ENCODE results near the gene SV2C. TPM values are rescaled to one million over a fixed set of nuclear protein-coding genes. Genes with fewer than 3 reads are reported as not detected.
A peak's percentile ranks its signal among the peaks of the same experiment; 100 is the strongest.

The SV2C gene
- total and polyA plus RNA-seq, 9 donors, result under 0.01 to 0.09 (median 0.03) TPM; not detected in 1

GRCh38 chr5:76342474-76342873 is 259.3 kb downstream of the SV2C start:
- WGBS (ENCODE audit: insufficient coverage), result no CpG with 5 or more reads among the region's 1 CpG
- no peaks in the 10 kb centered on the region for H3K27me3 ChIP-seq (ENCODE audit: control insufficient read depth, insufficient read depth, low read length)
- no peak overlapping the region for H3K4me3 ChIP-seq (ENCODE audit: low read length)
- H3K4me1 ChIP-seq (ENCODE audit: control insufficient read depth, insufficient read depth, low read length), result peaks cover 2% of the 10 kb centered on the region
- H3K36me3 ChIP-seq (ENCODE audit: control insufficient read depth, insufficient read depth, low read length), result no peaks in the 10 kb centered on the region
- DNase-seq, result no peak
- H3K27ac ChIP-seq (ENCODE audit: low read length), result no peak overlapping the region
- no peaks in the 10 kb centered on the region for H3K9me3 ChIP-seq (replicated peaks; ENCODE audit: control insufficient read depth, low read depth, low read length)

GRCh38 chr5:76345582-76345981 is 262.4 kb downstream of the SV2C start:
- no peak for DNase-seq
- no peaks in the 10 kb centered on the region for H3K36me3 ChIP-seq (ENCODE audit: control insufficient read depth, insufficient read depth, low read length)
- no peak overlapping the region for H3K4me3 ChIP-seq (ENCODE audit: low read length)
- no peaks in the 10 kb centered on the region for H3K27me3 ChIP-seq (ENCODE audit: control insufficient read depth, insufficient read depth, low read length)
- H3K9me3 ChIP-seq (replicated peaks; ENCODE audit: control insufficient read depth, low read depth, low read length), result no peaks in the 10 kb centered on the region
- no peaks in the 10 kb centered on the region for H3K4me1 ChIP-seq (ENCODE audit: control insufficient read depth, insufficient read depth, low read length)
- 92% methylated on average over 1 of the region's 1 CpG for WGBS (ENCODE audit: insufficient coverage)
- H3K27ac ChIP-seq (ENCODE audit: low read length), result no peak overlapping the region

DNA sequence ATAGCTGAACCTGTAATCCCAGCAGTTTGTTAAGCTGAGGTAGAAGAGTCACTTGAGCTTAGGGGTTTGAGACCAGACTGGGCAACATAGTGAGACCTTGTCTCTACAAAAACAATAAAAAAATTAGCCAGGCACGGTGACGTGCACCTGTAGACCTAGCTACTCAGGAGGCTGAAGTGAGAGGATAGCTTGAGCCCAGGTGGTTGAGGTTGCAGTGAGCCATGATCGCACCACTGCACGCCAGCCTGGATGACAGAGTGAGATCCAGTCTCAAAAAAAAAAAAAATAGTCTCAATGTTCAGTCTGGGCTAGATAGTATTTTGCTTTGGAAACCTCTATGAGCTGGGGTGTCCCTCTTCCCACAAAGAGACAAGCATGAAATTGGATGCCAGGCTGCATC is 268.0 kb downstream of the SV2C start:
- DNase-seq, result no peak
- Histone ChIP-seq H3K27ac (ENCODE audit: low read length) (no peak overlapping the region), H3K36me3 (ENCODE audit: control insufficient read depth, insufficient read depth, low read length) (no peaks in the 10 kb centered on the region), H3K4me1 (ENCODE audit: control insufficient read depth, insufficient read depth, low read length) (no peaks in the 10 kb centered on the region), H3K4me3 (ENCODE audit: low read length) (no peak overlapping the region), H3K9me3 (replicated peaks; ENCODE audit: control insufficient read depth, low read depth, low read length) (no peaks in the 10 kb centered on the region), H3K27me3 (ENCODE audit: control insufficient read depth, insufficient read depth, low read length) (no peaks in the 10 kb centered on the region)
- 80% methylated on average over 1 of the region's 4 CpGs for WGBS (ENCODE audit: insufficient coverage)

GRCh38 chr5:76351577-76351976 is 268.4 kb downstream of the SV2C start:
- Histone ChIP-seq H3K4me3 (ENCODE audit: low read length) (no peak overlapping the region), H3K36me3 (ENCODE audit: control insufficient read depth, insufficient read depth, low read length) (no peaks in the 10 kb centered on the region), H3K27me3 (ENCODE audit: control insufficient read depth, insufficient read depth, low read length) (no peaks in the 10 kb centered on the region), H3K9me3 (replicated peaks; ENCODE audit: control insufficient read depth, low read depth, low read length) (no peaks in the 10 kb centered on the region), H3K27ac (ENCODE audit: low read length) (no peak overlapping the region), H3K4me1 (ENCODE audit: control insufficient read depth, insufficient read depth, low read length) (no peaks in the 10 kb centered on the region)
- no peak for DNase-seq
- WGBS (ENCODE audit: insufficient coverage), result 77% methylated on average over 6 of the region's 8 CpGs

- no peak overlapping the region for H3K27ac ChIP-seq (ENCODE audit: low read length)
- H3K36me3 ChIP-seq (ENCODE audit: control insufficient read depth, insufficient read depth, low read length), result no peaks in the 10 kb centered on the region
- DNase-seq, result no peak
- 77% methylated on average over 3 of the region's 5 CpGs for WGBS (ENCODE audit: insufficient coverage)
- no peaks in the 10 kb centered on the region for H3K27me3 ChIP-seq (ENCODE audit: control insufficient read depth, insufficient read depth, low read length)
- H3K4me1 ChIP-seq (ENCODE audit: control insufficient read depth, insufficient read depth, low read length), result no peaks in the 10 kb centered on the region
- H3K9me3 ChIP-seq (replicated peaks; ENCODE audit: control insufficient read depth, low read depth, low read length), result no peaks in the 10 kb centered on the region
- no peak overlapping the region for H3K4me3 ChIP-seq (ENCODE audit: low read length)
Measured at GRCh38 chr5:76356887-76357286, 273.7 kb downstream of the SV2C start.

DNA sequence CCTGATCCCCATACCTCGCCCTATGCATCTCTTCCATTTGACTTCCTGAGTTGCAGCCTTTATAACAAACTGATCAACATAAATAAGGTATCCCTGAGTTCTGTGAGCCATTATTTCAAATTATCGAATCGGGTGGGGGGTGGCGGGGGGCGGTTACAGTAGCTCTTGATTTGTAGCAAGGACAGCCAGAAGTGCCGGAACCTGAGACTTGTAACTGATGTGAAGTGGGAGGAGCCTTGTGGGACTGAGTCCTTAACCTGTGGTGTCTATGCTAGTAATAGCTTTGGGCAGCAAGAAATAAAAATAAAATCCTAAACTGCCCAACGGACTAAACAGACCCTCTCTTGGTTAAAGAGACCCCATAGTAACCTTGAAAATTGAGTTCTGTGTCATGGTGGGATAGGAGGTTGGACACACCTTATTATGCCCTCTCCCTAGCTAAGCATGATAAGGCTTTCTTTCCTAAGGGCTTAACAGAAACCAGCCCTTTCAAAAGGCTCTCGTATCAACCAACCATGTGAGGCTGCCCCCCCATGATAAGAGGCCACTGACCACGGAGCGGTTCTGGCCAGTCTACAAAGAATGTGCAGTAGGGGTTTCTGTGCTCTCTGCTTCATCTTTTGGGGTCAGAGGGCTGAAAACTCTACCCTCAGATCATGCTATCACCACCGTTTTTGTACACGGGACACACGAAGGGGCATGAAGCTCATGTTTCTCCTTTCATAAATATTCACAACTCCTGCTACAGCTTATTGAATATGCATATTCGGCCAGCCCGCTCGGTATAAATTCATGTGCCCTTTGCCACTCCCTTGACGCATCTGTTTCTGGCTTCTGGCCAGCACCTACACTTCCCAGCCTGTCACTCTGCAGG is 280.4 kb downstream of the SV2C start:
- WGBS (ENCODE audit: insufficient coverage), result 42% methylated on average over 6 of the region's 17 CpGs
- Histone ChIP-seq H3K4me1 (ENCODE audit: control insufficient read depth, insufficient read depth, low read length) (no peaks in the 10 kb centered on the region), H3K27ac (ENCODE audit: low read length) (no peak overlapping the region), H3K27me3 (ENCODE audit: control insufficient read depth, insufficient read depth, low read length) (no peaks in the 10 kb centered on the region), H3K4me3 (ENCODE audit: low read length) (no peak overlapping the region), H3K9me3 (replicated peaks; ENCODE audit: control insufficient read depth, low read depth, low read length) (no peaks in the 10 kb centered on the region), H3K36me3 (ENCODE audit: control insufficient read depth, insufficient read depth, low read length) (no peaks in the 10 kb centered on the region)
- peak; percentile 22 for DNase-seq

DNA sequence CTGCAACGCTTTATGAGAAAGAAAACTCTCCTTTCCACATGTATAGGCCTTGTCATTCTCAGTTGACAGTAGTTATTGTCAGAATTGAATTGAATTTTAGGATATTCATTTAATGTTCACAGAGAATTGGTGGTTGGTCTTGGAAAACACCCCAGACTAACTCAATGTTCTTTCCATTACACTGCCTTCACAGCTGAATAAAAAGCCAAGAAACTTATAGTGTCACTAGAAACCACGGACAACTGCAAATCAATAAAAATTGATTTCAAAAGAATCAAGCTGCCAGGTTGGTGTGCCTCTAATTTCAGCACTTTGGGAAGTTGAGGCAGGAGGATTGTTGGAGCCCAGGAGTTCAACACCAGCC is 281.0 kb downstream of the SV2C start:
- Histone ChIP-seq H3K9me3 (replicated peaks; ENCODE audit: control insufficient read depth, low read depth, low read length) (no peaks in the 10 kb centered on the region), H3K27me3 (ENCODE audit: control insufficient read depth, insufficient read depth, low read length) (no peaks in the 10 kb centered on the region), H3K4me1 (ENCODE audit: control insufficient read depth, insufficient read depth, low read length) (no peaks in the 10 kb centered on the region), H3K27ac (ENCODE audit: low read length) (no peak overlapping the region), H3K4me3 (ENCODE audit: low read length) (no peak overlapping the region), H3K36me3 (ENCODE audit: control insufficient read depth, insufficient read depth, low read length) (no peaks in the 10 kb centered on the region)
- peak; percentile 57 for DNase-seq
- WGBS (ENCODE audit: insufficient coverage), result no CpG with 5 or more reads among the region's 2 CpGs

GRCh38 chr5:76365561-76365960 is 282.4 kb downstream of the SV2C start:
- Histone ChIP-seq H3K4me1 (ENCODE audit: control insufficient read depth, insufficient read depth, low read length) (no peaks in the 10 kb centered on the region), H3K27ac (ENCODE audit: low read length) (no peak overlapping the region), H3K27me3 (ENCODE audit: control insufficient read depth, insufficient read depth, low read length) (no peaks in the 10 kb centered on the region), H3K36me3 (ENCODE audit: control insufficient read depth, insufficient read depth, low read length) (no peaks in the 10 kb centered on the region), H3K4me3 (ENCODE audit: low read length) (no peak overlapping the region), H3K9me3 (replicated peaks; ENCODE audit: control insufficient read depth, low read depth, low read length) (no peaks in the 10 kb centered on the region)
- DNase-seq, result no peak

DNA sequence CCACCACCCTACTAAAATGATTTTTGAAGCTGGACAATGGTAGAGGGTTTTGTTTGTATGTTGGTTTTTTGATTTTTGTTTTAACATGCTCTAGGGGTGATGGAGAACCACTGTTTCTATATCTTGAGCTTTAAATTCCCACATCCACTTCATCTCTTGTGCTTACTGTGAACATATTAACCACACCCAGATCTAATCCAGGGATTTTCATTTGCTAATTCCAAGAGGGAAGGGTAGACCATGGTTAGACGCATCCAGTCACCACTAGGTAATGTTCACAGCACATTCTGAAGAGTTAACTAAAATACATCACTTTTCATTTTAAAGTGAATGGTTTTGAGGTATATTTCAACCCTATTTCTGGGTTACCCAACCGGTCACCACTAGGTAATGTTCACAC is 283.4 kb downstream of the SV2C start:
- Histone ChIP-seq H3K27me3 (ENCODE audit: control insufficient read depth, insufficient read depth, low read length) (no peaks in the 10 kb centered on the region), H3K27ac (ENCODE audit: low read length) (no peak overlapping the region), H3K36me3 (ENCODE audit: control insufficient read depth, insufficient read depth, low read length) (no peaks in the 10 kb centered on the region), H3K9me3 (replicated peaks; ENCODE audit: control insufficient read depth, low read depth, low read length) (no peaks in the 10 kb centered on the region), H3K4me3 (ENCODE audit: low read length) (no peak overlapping the region), H3K4me1 (ENCODE audit: control insufficient read depth, insufficient read depth, low read length) (no peaks in the 10 kb centered on the region)
- no CpG with 5 or more reads among the region's 2 CpGs for WGBS (ENCODE audit: insufficient coverage)
- no peak for DNase-seq

- Histone ChIP-seq H3K36me3 (ENCODE audit: control insufficient read depth, insufficient read depth, low read length) (no peaks in the 10 kb centered on the region), H3K9me3 (replicated peaks; ENCODE audit: control insufficient read depth, low read depth, low read length) (no peaks in the 10 kb centered on the region), H3K27me3 (ENCODE audit: control insufficient read depth, insufficient read depth, low read length) (no peaks in the 10 kb centered on the region), H3K27ac (ENCODE audit: low read length) (no peak overlapping the region), H3K4me1 (ENCODE audit: control insufficient read depth, insufficient read depth, low read length) (no peaks in the 10 kb centered on the region), H3K4me3 (ENCODE audit: low read length) (no peak overlapping the region)
- DNase-seq, result no peak
- WGBS (ENCODE audit: insufficient coverage), result 100% methylated on average over 1 of the region's 6 CpGs
Measured at GRCh38 chr5:76367623-76368371, 284.6 kb downstream of the SV2C start.
